B cell (primary cell): Measurements from ENCODE around the gene SSX2IP. TPM values are rescaled to one million over a fixed set of nuclear protein-coding genes. Genes with fewer than 3 reads are reported as not detected.

ENCODE experiments used
- ATAC-seq: fragments of 200-7000 bp; cut with Tn5 transposase; one replicate; pipeline ENCODE4 v1.10.0; 2021; ENCODE audit warnings: low read depth, mild to moderate bottlenecking, moderate number of reproducible peaks, moderate library complexity
- CTCF ChIA-PET: fragments of 350-600 bp; sonication (Branson Sonifier 250); formaldehyde crosslinking; loops from one replicate; lab custom pipeline; 2021; ENCODE audit warnings: antibody characterized with exemption, inconsistent platforms; lab: Charles Lee
- POLR2A ChIA-PET: fragments of 350-600 bp; sonication (Branson Sonifier 250); formaldehyde crosslinking; loops from one replicate; lab custom pipeline; 2021; ENCODE audit warnings: antibody characterized with exemption; lab: Charles Lee
- DNase-seq: peaks from one replicate; pipeline ENCODE4 v3.0.0; 2013
- H2AFZ ChIP-seq: 2 replicates; pipeline ENCODE4 v1.6.1; 2012; ENCODE audit warnings: mild to moderate bottlenecking, low read depth, low read length; ENCODE audit not compliant: insufficient read depth, poor library complexity, severe bottlenecking
- H3K27ac ChIP-seq, 2 donors: 1 replicate in 1 of 2; 2 replicates in 1 of 2; pipeline ENCODE4 v1.5.1; 2012 to 2013; ENCODE audit warnings: low read length in 2 of 2, mild to moderate bottlenecking in 2 of 2, moderate library complexity in 1 of 2
- H3K27me3 ChIP-seq, 4 experiments: fragments of 200-600 bp in 1 of 4; sonication (generic) in 1 of 4; replicated peaks in 1 of 4; 1 replicate in 2 of 4; 2 replicates in 2 of 4; pipeline versions ENCODE4 v1.6.1 to v1.7.0; 2013 to 2016; ENCODE audit warnings: low read length in 3 of 4, mild to moderate bottlenecking in 2 of 4, mixed read lengths in 1 of 4, moderate library complexity in 1 of 4; ENCODE audit not compliant: insufficient read depth in 4 of 4, control insufficient read depth in 3 of 4; ENCODE audit errors: control extremely low read depth in 1 of 4
- H3K36me3 ChIP-seq, 2 experiments: replicated peaks in 1 of 2; 1 replicate in 1 of 2; 2 replicates in 1 of 2; pipeline versions ENCODE4 v1.6.1 to v1.7.1; 2013; ENCODE audit warnings: low read length in 1 of 2; ENCODE audit not compliant: insufficient read depth in 2 of 2, control insufficient read depth in 1 of 2; ENCODE audit errors: control extremely low read depth in 1 of 2, extremely low read depth in 1 of 2
- H3K4me1 ChIP-seq, 2 donors: fragments of 200-600 bp in 1 of 2; sonication (generic) in 1 of 2; 1 replicate in 1 of 2; 2 replicates in 1 of 2; pipeline versions ENCODE4 v1.5.1 to v1.6.1; 2013 to 2017; ENCODE audit warnings: low read length in 2 of 2; ENCODE audit not compliant: control insufficient read depth in 2 of 2, insufficient read depth in 2 of 2
- H3K4me2 ChIP-seq: replicated peaks from 2 replicates; pipeline ENCODE3; 2012; ENCODE audit warnings: mild to moderate bottlenecking, low read depth, low read length; ENCODE audit not compliant: poor library complexity, severe bottlenecking
- H3K4me3 ChIP-seq, 5 experiments: fragments of 200-600 bp in 1 of 5; sonication (generic) in 1 of 5; 1 replicate in 3 of 5; 2 replicates in 2 of 5; pipeline versions ENCODE4 v1.5.1 to v1.7.0; 2011 to 2016; ENCODE audit warnings: low read length in 4 of 5, mild to moderate bottlenecking in 4 of 5, low read depth in 2 of 5, control low read depth in 1 of 5, moderate library complexity in 1 of 5; ENCODE audit not compliant: insufficient read depth in 1 of 5; ENCODE audit errors: control extremely low read depth in 1 of 5, extremely low read depth in 1 of 5
- H3K79me2 ChIP-seq: fragments of 200-600 bp; sonication (generic); one replicate; pipeline ENCODE4 v1.6.0; 2016; ENCODE audit warnings: low read length; ENCODE audit not compliant: control insufficient read depth, insufficient read depth
- H3K9ac ChIP-seq: fragments of 200-600 bp; sonication (generic); 2 replicates; pipeline ENCODE4 v1.6.1; 2017; ENCODE audit warnings: mild to moderate bottlenecking, low read length, moderate library complexity
- H3K9me3 ChIP-seq, 3 donors: one replicate each; pipeline versions ENCODE4 v1.6.1 to v1.7.1; 2013; ENCODE audit warnings: low read length in 2 of 3; ENCODE audit not compliant: control insufficient read depth in 2 of 3, insufficient read depth in 1 of 3; ENCODE audit errors: control extremely low read depth in 1 of 3
- H4K20me1 ChIP-seq: 2 replicates; pipeline ENCODE4 v1.6.0; 2012; ENCODE audit warnings: mild to moderate bottlenecking, low read length; ENCODE audit not compliant: insufficient read depth, control insufficient read depth, poor library complexity, severe bottlenecking
- H3K27ac Mint-ChIP-seq: one replicate; pipeline ENCODE4 v1.8.0; 2021; ENCODE audit warnings: mixed read lengths
- H3K27me3 Mint-ChIP-seq: one replicate; pipeline ENCODE4 v1.8.0; 2021; ENCODE audit warnings: mixed read lengths
- H3K4me1 Mint-ChIP-seq: one replicate; pipeline ENCODE4 v1.8.0; 2021; ENCODE audit warnings: mixed read lengths
- H3K4me3 Mint-ChIP-seq: one replicate; pipeline ENCODE4 v1.8.0; 2021; ENCODE audit warnings: mixed read lengths
- H3K9me3 Mint-ChIP-seq: one replicate; pipeline ENCODE4 v1.8.0; 2022; ENCODE audit warnings: mixed read lengths; ENCODE audit not compliant: insufficient read depth
- CTCF ChIP-seq: fragments of 200-600 bp; IDR thresholded peaks from one replicate; pipeline ENCODE4 v1.8.0; 2022; ENCODE audit warnings: antibody characterized with exemption, mild to moderate bottlenecking
- EZH2 ChIP-seq: IDR thresholded peaks from 2 replicates; pipeline ENCODE4 v1.6.1; 2012; ENCODE audit warnings: borderline replicate concordance, low read depth, mild to moderate bottlenecking, moderate library complexity, low read length; ENCODE audit not compliant: insufficient read depth, poor library complexity, severe bottlenecking
- WGBS: methylation state at CpG from one replicate; pipeline ENCODE4 v1.1.5; 2013; ENCODE audit warnings: missing lambda C conversion rate; ENCODE audit not compliant: insufficient coverage; 5-methylcytosine and 5-hydroxymethylcytosine counted together
- intact Hi-C: fragments of 100-400 bp; cut with micrococcal nuclease; formaldehyde crosslinking; loops from one replicate; pipeline ENCODE4 v1.10.0; 2022
- polyA plus RNA-seq: library from polyadenylated mRNA; depleted of rRNA; stranded (reverse); fragments of >200 nt; gene quantifications from 2 replicates; pipeline ENCODE4 v1.2.3, GENCODE V29; 2012
- total RNA-seq, 2 donors: library from RNA; stranded (reverse); fragments of 120-200 nt in 1 of 2; gene quantifications; 1 replicate in 1 of 2; 2 replicates in 1 of 2; pipeline versions ENCODE4 v1.2.3 to v1.2.4, GENCODE V29; 2013 to 2022

Gene SSX2IP
- total and polyA plus RNA-seq, 2 donors (not counting 1 experiment from before 2014, with no cell fraction given) = 0.95 to 10.3 TPM

GRCh38 chr1:84674021-84674420, 16.2 kb downstream of the SSX2IP start:
- Histone ChIP-seq H3K9ac (no peak overlapping the region), H3K36me3 (no peaks in the 10 kb centered on the region), H2AFZ (no peak overlapping the region), H3K9me3 (no peaks in the 10 kb centered on the region), H3K4me1 (no peaks in the 10 kb centered on the region), H3K27ac (no peak overlapping the region), H3K79me2 (peaks cover 7% of the 10 kb centered on the region), H4K20me1 (no peaks in the 10 kb centered on the region), H3K27me3 (no peaks in the 10 kb centered on the region), H3K4me2 (no peak overlapping the region), H3K4me3 (no peak overlapping the region)
- ATAC-seq (no peak), DNase-seq (no peak)
- Mint-ChIP-seq H3K27me3 (no peaks in the 10 kb centered on the region), H3K4me3 (no peak overlapping the region), H3K9me3 (no peaks in the 10 kb centered on the region), H3K27ac (no peak overlapping the region), H3K4me1 (no peaks in the 10 kb centered on the region)
- ChIA-PET POLR2A (no interaction called here), CTCF (interaction anchor here (0.6 kb wide), 1 partner anchor 111 kb away, joined by 3 read pairs; no protein-coding TSS in a partner anchor)
- WGBS = no CpG with 5 or more reads among the region's 2 CpGs
- intact Hi-C loops = no loop called here
- TF ChIP-seq CTCF (no peak), EZH2 (no peak)

DNA sequence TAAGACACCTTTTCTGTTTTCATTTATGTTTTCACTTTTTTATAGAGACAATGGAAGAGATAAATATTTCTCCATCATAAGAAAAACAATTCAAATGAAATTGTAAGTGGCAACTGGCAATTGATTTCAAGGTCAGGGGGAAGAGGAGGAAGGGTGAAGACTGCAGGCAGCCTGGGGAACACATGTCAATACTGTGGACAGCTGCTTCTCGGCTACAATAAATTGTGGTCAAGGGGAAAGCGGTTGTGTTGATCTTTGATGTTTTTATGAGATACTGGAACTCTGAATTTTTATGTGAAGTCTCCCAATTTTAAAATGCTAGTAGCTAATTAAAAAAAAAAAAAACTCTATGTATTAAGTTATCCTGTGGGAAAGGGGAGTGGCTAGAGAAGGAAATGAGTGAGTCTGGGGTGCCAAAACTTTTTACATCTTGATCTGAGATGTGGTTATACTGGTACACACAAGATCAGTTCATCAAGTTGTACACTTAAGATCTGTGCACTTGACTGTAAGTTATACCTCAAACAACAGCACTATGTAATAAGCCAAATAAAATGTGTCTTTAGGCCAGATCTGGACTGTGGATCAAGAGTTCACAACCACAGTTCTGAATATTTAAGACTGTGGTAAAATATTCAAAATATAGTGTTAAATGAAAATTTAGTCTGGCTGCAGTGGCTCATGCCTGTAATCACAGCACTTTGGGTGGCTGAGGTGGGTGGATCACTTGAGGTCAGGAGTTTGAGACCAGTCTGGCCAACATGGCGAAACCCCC, 18.0 kb downstream of the SSX2IP start:
- ChIA-PET POLR2A (no interaction called here), CTCF (interaction anchor here (0.7 to 1.2 kb wide), 2 partner anchors 18 to 53 kb away, joined by 3 read pairs; no protein-coding TSS in a partner anchor)
- Histone ChIP-seq H2AFZ (no peak overlapping the region), H3K27me3 (no peaks in the 10 kb centered on the region), H3K9ac (no peak overlapping the region), H3K4me2 (no peak overlapping the region), H3K36me3 (no peaks in the 10 kb centered on the region), H3K9me3 (no peaks in the 10 kb centered on the region), H3K4me1 (no peaks in the 10 kb centered on the region), H3K79me2 (no peaks in the 10 kb centered on the region), H4K20me1 (no peaks in the 10 kb centered on the region), H3K27ac (no peak overlapping the region), H3K4me3 (no peak overlapping the region)
- no peaks in the 10 kb centered on the region for H3K27me3 Mint-ChIP-seq
- H3K27ac Mint-ChIP-seq = no peak overlapping the region
- H3K4me3 Mint-ChIP-seq = no peak overlapping the region
- intact Hi-C loops = no loop called here
- TF ChIP-seq CTCF (no peak), EZH2 (no peak)
- no peaks in the 10 kb centered on the region for H3K4me1 Mint-ChIP-seq
- DNase-seq (no peak), ATAC-seq (no peak)
- no peaks in the 10 kb centered on the region for H3K9me3 Mint-ChIP-seq
- WGBS = 100% methylated on average over 1 of the region's 3 CpGs
